ENCODE measurements around the gene OR1E2.
"Not testable (repeated sequence)": the region's sequence is repeated elsewhere in the genome, so short reads cannot be mapped to it uniquely, and the experiment has no call there.

Gene OR1E2

DNA sequence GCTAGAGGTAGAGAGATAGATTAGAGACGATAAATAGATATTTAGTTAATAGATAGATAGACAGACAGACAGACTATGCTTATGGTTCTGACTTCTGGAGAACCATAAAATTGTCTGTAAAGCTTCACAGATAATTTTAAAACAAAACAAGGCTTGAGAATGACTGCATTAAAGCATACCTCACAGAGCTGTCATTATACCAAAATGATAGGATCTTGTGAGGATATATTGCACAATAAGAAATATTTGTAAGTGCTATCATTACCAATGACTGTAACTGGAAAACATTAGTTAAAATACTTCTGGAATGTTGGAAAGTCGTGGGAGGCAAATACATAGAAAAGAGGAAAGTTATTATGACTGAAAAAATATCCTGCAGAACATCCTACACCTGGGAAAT lies 31.9 kb downstream of the OR1E2 start:
- no peak overlapping the region for H3K27ac ChIP-seq (ENCODE audit: low read depth, low read length)
- H3K9ac ChIP-seq (ENCODE audit: low read length in 5 of 5) = no peak overlapping the region
- H3K27me3 ChIP-seq (ENCODE audit: control insufficient read depth in 5 of 5, insufficient read depth in 4 of 5, low read length in 5 of 5) = no peaks in the 10 kb centered on the region
- H3K9me3 ChIP-seq (ENCODE audit: control insufficient read depth in 5 of 5, low read length in 5 of 5) = peaks cover 0 to 7% (median 5%) of the 10 kb centered on the region in 5 donors
- H3K4me1 ChIP-seq (ENCODE audit: control insufficient read depth in 5 of 5, insufficient read depth in 5 of 5, low read length in 5 of 5) = no peaks in the 10 kb centered on the region
- no peak overlapping the region for H3K4me3 ChIP-seq (ENCODE audit: low read depth in 1 of 5, low read length in 5 of 5)
- no peaks in the 10 kb centered on the region for H3K36me3 ChIP-seq (ENCODE audit: control insufficient read depth in 5 of 5, insufficient read depth in 5 of 5, low read length in 5 of 5)

- Histone ChIP-seq H3K4me1 (ENCODE audit: control insufficient read depth in 5 of 5, insufficient read depth in 5 of 5, low read length in 5 of 5) (no peaks in the 10 kb centered on the region), H3K36me3 (ENCODE audit: control insufficient read depth in 5 of 5, insufficient read depth in 5 of 5, low read length in 5 of 5) (no peaks in the 10 kb centered on the region), H3K27me3 (ENCODE audit: control insufficient read depth in 5 of 5, insufficient read depth in 4 of 5, low read length in 5 of 5) (no peaks in the 10 kb centered on the region)
Measured at GRCh38 chr17:3400055-3400454, 33.6 kb downstream of the OR1E2 start.

DNA sequence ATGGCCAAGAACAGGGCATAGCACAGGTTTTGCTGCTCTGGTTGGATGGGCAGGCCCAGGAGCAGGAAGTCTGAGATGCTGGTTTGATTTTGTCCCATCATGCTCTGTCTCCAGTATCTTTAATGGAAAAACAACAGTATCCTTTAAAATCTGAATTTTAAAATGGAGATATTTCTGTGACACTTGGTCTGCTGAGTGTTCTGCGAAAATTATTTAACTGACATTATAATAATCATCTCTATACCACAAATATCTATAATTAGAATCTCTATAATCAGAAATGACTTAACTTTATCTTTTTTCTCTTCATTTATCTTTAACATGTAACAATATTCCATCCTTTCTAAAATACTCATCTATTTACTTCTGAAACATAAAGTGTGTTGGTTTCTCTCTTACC lies 35.3 kb downstream of the OR1E2 start, which contains the start of gene OR1E1:
TSS of gene OR1E1 (minus strand) at position 101 of the 400 bp plus-strand sequence. CDS start at position 101, 0 bp downstream.
- H3K4me1 ChIP-seq (ENCODE audit: control insufficient read depth in 5 of 5, insufficient read depth in 5 of 5, low read length in 5 of 5) = no peaks in the 10 kb centered on the region
- no peak within 1 kb of the TSS for H3K27ac ChIP-seq (ENCODE audit: low read depth, low read length)
- no peaks in the 10 kb centered on the region for H3K9me3 ChIP-seq (ENCODE audit: control insufficient read depth in 5 of 5, low read length in 5 of 5)
- peaks cover 0 to 4% (median 0%) of the 10 kb centered on the region in 5 donors for H3K27me3 ChIP-seq (ENCODE audit: control insufficient read depth in 5 of 5, insufficient read depth in 4 of 5, low read length in 5 of 5)
- H3K9ac ChIP-seq (ENCODE audit: low read length in 5 of 5) = no peak within 1 kb of the TSS
- H3K36me3 ChIP-seq (ENCODE audit: control insufficient read depth in 5 of 5, insufficient read depth in 5 of 5, low read length in 5 of 5) = no peaks in the 10 kb centered on the region
- H3K4me3 ChIP-seq (ENCODE audit: low read depth in 1 of 5, low read length in 5 of 5) = no peak within 1 kb of the TSS

More at GRCh38 chr17:3400055-3400454, 33.6 kb downstream of the OR1E2 start:
- H3K27ac ChIP-seq (ENCODE audit: low read depth, low read length) = no peak overlapping the region
- H3K9me3 ChIP-seq (ENCODE audit: control insufficient read depth in 5 of 5, low read length in 5 of 5) = no peaks in the 10 kb centered on the region
- H3K9ac ChIP-seq (ENCODE audit: low read length in 5 of 5) = no peak overlapping the region
- H3K4me3 ChIP-seq (ENCODE audit: low read depth in 1 of 5, low read length in 5 of 5) = no peak overlapping the region

GRCh38 chr17:3397801-3398200 lies 35.8 kb downstream of the OR1E2 start:
- H3K9me3 ChIP-seq (ENCODE audit: control insufficient read depth in 5 of 5, low read length in 5 of 5); H3K9ac ChIP-seq (ENCODE audit: low read length in 5 of 5); H3K4me1 ChIP-seq (ENCODE audit: control insufficient read depth in 5 of 5, insufficient read depth in 5 of 5, low read length in 5 of 5); H3K4me3 ChIP-seq (ENCODE audit: low read depth in 1 of 5, low read length in 5 of 5); H3K27me3 ChIP-seq (ENCODE audit: control insufficient read depth in 5 of 5, insufficient read depth in 4 of 5, low read length in 5 of 5); H3K27ac ChIP-seq (ENCODE audit: low read depth, low read length); H3K36me3 ChIP-seq (ENCODE audit: control insufficient read depth in 5 of 5, insufficient read depth in 5 of 5, low read length in 5 of 5): not testable (repeated sequence)

GRCh38 chr17:3389791-3390190 lies 43.9 kb downstream of the OR1E2 start:
- no peak overlapping the region for H3K9ac ChIP-seq (ENCODE audit: low read length in 5 of 5)
- peaks cover 0 to 5% (median 2%) of the 10 kb centered on the region in 5 donors for H3K9me3 ChIP-seq (ENCODE audit: control insufficient read depth in 5 of 5, low read length in 5 of 5)
- peaks cover 0 to 8% (median 0%) of the 10 kb centered on the region in 5 donors for H3K4me1 ChIP-seq (ENCODE audit: control insufficient read depth in 5 of 5, insufficient read depth in 5 of 5, low read length in 5 of 5)
- H3K4me3 ChIP-seq (ENCODE audit: low read depth in 1 of 5, low read length in 5 of 5) = no peak overlapping the region
- H3K27me3 ChIP-seq (ENCODE audit: control insufficient read depth in 5 of 5, insufficient read depth in 4 of 5, low read length in 5 of 5) = peaks cover 4 to 13% (median 8%) of the 10 kb centered on the region in 5 donors
- H3K27ac ChIP-seq (ENCODE audit: low read depth, low read length) = no peak overlapping the region
- H3K36me3 ChIP-seq (ENCODE audit: control insufficient read depth in 5 of 5, insufficient read depth in 5 of 5, low read length in 5 of 5) = no peaks in the 10 kb centered on the region

GRCh38 chr17:3385869-3386816 lies 47.5 kb downstream of the OR1E2 start, which contains the start of gene OR3A2:
TSS of gene OR3A2 (minus strand) at chr17:3386308.
- Histone ChIP-seq H3K9ac (ENCODE audit: low read length in 5 of 5) (no peak within 1 kb of the TSS), H3K9me3 (ENCODE audit: control insufficient read depth in 5 of 5, low read length in 5 of 5) (peaks cover 0 to 2% (median 0%) of the 10 kb centered on the region in 5 donors), H3K27me3 (ENCODE audit: control insufficient read depth in 5 of 5, insufficient read depth in 4 of 5, low read length in 5 of 5) (peaks cover 0 to 13% (median 8%) of the 10 kb centered on the region in 5 donors), H3K4me3 (ENCODE audit: low read depth in 1 of 5, low read length in 5 of 5) (peak within 1 kb of the TSS in 2 of 5 donors; percentile 10 to 47), H3K4me1 (ENCODE audit: control insufficient read depth in 5 of 5, insufficient read depth in 5 of 5, low read length in 5 of 5) (peaks cover 0 to 8% (median 0%) of the 10 kb centered on the region in 5 donors), H3K36me3 (ENCODE audit: control insufficient read depth in 5 of 5, insufficient read depth in 5 of 5, low read length in 5 of 5) (no peaks in the 10 kb centered on the region), H3K27ac (ENCODE audit: low read depth, low read length) (no peak within 1 kb of the TSS)
